CD4-positive, alpha-beta T cell (primary cell): ENCODE data around the gene SPTSSB. TPM values are rescaled to one million over a fixed set of nuclear protein-coding genes. Genes with fewer than 3 reads are reported as not detected.

Source experiments
- ATAC-seq: fragments of 200-7000 bp; cut with Tn5 transposase; one replicate; pipeline ENCODE4 v1.10.0; 2022; ENCODE audit warnings: mild to moderate bottlenecking; ENCODE audit not compliant: poor library complexity
- CTCF ChIA-PET: fragments of 350-600 bp; sonication (Branson Sonifier 250); formaldehyde crosslinking; loops from one replicate; lab custom pipeline; 2021; ENCODE audit warnings: antibody characterized with exemption, inconsistent platforms; lab: Charles Lee
- POLR2A ChIA-PET: fragments of 350-600 bp; sonication (Branson Sonifier 250); formaldehyde crosslinking; loops from one replicate; lab custom pipeline; 2021; ENCODE audit warnings: antibody characterized with exemption, inconsistent platforms; lab: Charles Lee
- DNase-seq, 14 experiments: peaks; one replicate each; pipeline ENCODE4 v3.0.0-alpha.2; 2013 to 2020; ENCODE audit warnings: mixed read lengths in 2 of 14
- H3K27ac ChIP-seq, 2 donors: one replicate each; pipeline versions ENCODE4 v1.5.1 to v1.7.0; 2013; ENCODE audit warnings: low read length in 2 of 2, low read depth in 1 of 2, mild to moderate bottlenecking in 1 of 2
- H3K27me3 ChIP-seq, 2 experiments: 1 replicate in 1 of 2; 2 replicates in 1 of 2; pipeline versions ENCODE4 v1.6.1 to v1.7.0; 2013; ENCODE audit warnings: low read length in 2 of 2, control low read depth in 1 of 2, mild to moderate bottlenecking in 1 of 2, moderate library complexity in 1 of 2; ENCODE audit not compliant: insufficient read depth in 2 of 2, control insufficient read depth in 1 of 2
- H3K36me3 ChIP-seq: one replicate; pipeline ENCODE4 v1.6.1; 2013; ENCODE audit warnings: low read length, control low read depth; ENCODE audit not compliant: insufficient read depth
- H3K4me1 ChIP-seq: one replicate; pipeline ENCODE4 v1.6.1; 2013; ENCODE audit warnings: low read length, control low read depth; ENCODE audit not compliant: insufficient read depth
- H3K4me3 ChIP-seq: one replicate; pipeline ENCODE4 v1.5.1; 2013; ENCODE audit warnings: mild to moderate bottlenecking, low read length, moderate library complexity
- H3K9me3 ChIP-seq, 2 experiments: 1 replicate in 1 of 2; 2 replicates in 1 of 2; pipeline versions ENCODE4 v1.6.1 to v1.7.0; 2013; ENCODE audit warnings: low read length in 2 of 2, mild to moderate bottlenecking in 2 of 2, control low read depth in 1 of 2, moderate library complexity in 1 of 2; ENCODE audit not compliant: control insufficient read depth in 1 of 2, insufficient read depth in 1 of 2
- H3K27ac Mint-ChIP-seq: one replicate; pipeline ENCODE4 v1.8.0; 2020; ENCODE audit warnings: mixed read lengths
- H3K27me3 Mint-ChIP-seq: one replicate; pipeline ENCODE4 v1.8.0; 2021; ENCODE audit warnings: mixed read lengths
- H3K36me3 Mint-ChIP-seq: one replicate; pipeline ENCODE4 v1.8.0; 2021; ENCODE audit warnings: low read depth, mixed read lengths
- H3K4me1 Mint-ChIP-seq: one replicate; pipeline ENCODE4 v1.8.0; 2021; ENCODE audit warnings: low read depth, mixed read lengths
- H3K4me3 Mint-ChIP-seq: one replicate; pipeline ENCODE4 v1.8.0; 2020; ENCODE audit warnings: mild to moderate bottlenecking, mixed read lengths
- H3K9me3 Mint-ChIP-seq: one replicate; pipeline ENCODE4 v1.8.0; 2020; ENCODE audit warnings: mixed read lengths
- CTCF ChIP-seq: fragments of 200-600 bp; IDR thresholded peaks from one replicate; pipeline ENCODE4 v1.8.0; 2022; ENCODE audit warnings: antibody characterized with exemption, mild to moderate bottlenecking
- intact Hi-C, 2 experiments: fragments of 100-400 bp; cut with DNase I in 1 of 2; cut with micrococcal nuclease in 1 of 2; formaldehyde crosslinking; loops; one replicate each; pipeline versions ENCODE4 v1.15.1 to v1.9.0; 2023 to 2025; cut with DNase I, micrococcal nuclease
- total RNA-seq, 174 experiments: library from RNA in 2 of 174; stranded (reverse) in 2 of 174; gene quantifications; one replicate each; pipeline ENCODE4 v1.2.3 and lab custom pipeline; 2021 to 2026

SPTSSB gene
- total RNA-seq, 2 experiments from 2014 or later = 0.11 TPM; not detected in 1

GRCh38 chr3:161358488-161358887, 12.8 kb downstream of the SPTSSB start:
- POLR2A ChIA-PET = no interaction called here
- no peaks in the 10 kb centered on the region for H3K9me3 ChIP-seq
- H3K9me3 Mint-ChIP-seq = no peaks in the 10 kb centered on the region
- H3K4me3 Mint-ChIP-seq = no peak overlapping the region
- intact Hi-C loops = no loop called here
- CTCF ChIA-PET = interaction anchor here (0.6 to 1.1 kb wide), 2 partner anchors 15 to 17 kb away, joined by 3 to 4 read pairs; no protein-coding TSS in a partner anchor
- no peak overlapping the region for H3K27ac ChIP-seq
- no peaks in the 10 kb centered on the region for H3K4me1 ChIP-seq
- no peaks in the 10 kb centered on the region for H3K27me3 Mint-ChIP-seq
- TF ChIP-seq CTCF = no peak
- no peaks in the 10 kb centered on the region for H3K4me1 Mint-ChIP-seq
- no peak for DNase-seq
- H3K36me3 ChIP-seq = no peaks in the 10 kb centered on the region
- no peak overlapping the region for H3K27ac Mint-ChIP-seq
- ATAC-seq = no peak
- no peak overlapping the region for H3K4me3 ChIP-seq
- no peaks in the 10 kb centered on the region for H3K27me3 ChIP-seq
- no peaks in the 10 kb centered on the region for H3K36me3 Mint-ChIP-seq

- Histone ChIP-seq H3K36me3 (no peaks in the 10 kb centered on the region), H3K27me3 (no peaks in the 10 kb centered on the region), H3K4me3 (no peak overlapping the region), H3K4me1 (no peaks in the 10 kb centered on the region), H3K27ac (no peak overlapping the region), H3K9me3 (no peaks in the 10 kb centered on the region)
- Mint-ChIP-seq H3K27me3 (no peaks in the 10 kb centered on the region), H3K4me1 (no peaks in the 10 kb centered on the region), H3K36me3 (no peaks in the 10 kb centered on the region), H3K4me3 (no peak overlapping the region), H3K27ac (no peak overlapping the region), H3K9me3 (no peaks in the 10 kb centered on the region)
- ChIA-PET CTCF (interaction anchor here (1.0 kb wide), 1 partner anchor 15 kb away, joined by 3 read pairs; the partner anchor contains the start of gene SPTSSB), POLR2A (no interaction called here)
- ATAC-seq = no peak
- no peak for TF ChIP-seq CTCF
- no peak for DNase-seq
- intact Hi-C loops = no loop called here
These were observed 15.0 kb downstream of the SPTSSB start for GRCh38 chr3:161356287-161356686.

GRCh38 chr3:161355508-161355907, 15.8 kb downstream of the SPTSSB start:
- POLR2A ChIA-PET = no interaction called here
- H3K4me1 Mint-ChIP-seq = no peaks in the 10 kb centered on the region
- TF ChIP-seq CTCF = no peak

More at GRCh38 chr3:161355508-161355907, 15.8 kb downstream of the SPTSSB start:
- Histone ChIP-seq H3K27ac (no peak overlapping the region), H3K27me3 (no peaks in the 10 kb centered on the region), H3K4me1 (no peaks in the 10 kb centered on the region), H3K9me3 (no peaks in the 10 kb centered on the region), H3K4me3 (no peak overlapping the region), H3K36me3 (no peaks in the 10 kb centered on the region)
- H3K9me3 Mint-ChIP-seq = no peaks in the 10 kb centered on the region
- no peak for DNase-seq
- H3K36me3 Mint-ChIP-seq = no peaks in the 10 kb centered on the region
- H3K27ac Mint-ChIP-seq = no peak overlapping the region
- intact Hi-C loops = no loop called here
- CTCF ChIA-PET = interaction anchor here (1.0 kb wide), 1 partner anchor 16 kb away, joined by 3 read pairs; the partner anchor contains the start of gene SPTSSB
- no peak overlapping the region for H3K4me3 Mint-ChIP-seq
- no peaks in the 10 kb centered on the region for H3K27me3 Mint-ChIP-seq
- ATAC-seq = no peak
